ENCODE measurements around the gene CGRRF1.

DNA sequence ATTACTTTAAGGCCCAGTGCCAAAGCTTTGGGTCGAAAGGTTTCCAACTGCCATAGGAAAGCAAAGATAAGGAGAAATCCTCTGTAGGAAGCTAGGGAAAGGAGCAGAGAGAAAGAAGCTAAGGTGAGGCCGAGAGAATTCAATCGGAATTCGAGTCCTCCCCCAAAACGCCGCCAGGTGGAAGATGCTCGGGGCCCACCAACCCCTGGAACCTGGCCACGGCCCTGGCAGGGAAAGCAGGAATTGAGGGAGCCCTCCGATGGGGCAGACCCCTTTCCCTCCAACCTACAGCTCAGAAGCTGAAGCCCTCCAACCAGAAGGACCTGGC lies 21.4 kb upstream of the CGRRF1 start:
- TF ChIP-seq, protein P1, sequence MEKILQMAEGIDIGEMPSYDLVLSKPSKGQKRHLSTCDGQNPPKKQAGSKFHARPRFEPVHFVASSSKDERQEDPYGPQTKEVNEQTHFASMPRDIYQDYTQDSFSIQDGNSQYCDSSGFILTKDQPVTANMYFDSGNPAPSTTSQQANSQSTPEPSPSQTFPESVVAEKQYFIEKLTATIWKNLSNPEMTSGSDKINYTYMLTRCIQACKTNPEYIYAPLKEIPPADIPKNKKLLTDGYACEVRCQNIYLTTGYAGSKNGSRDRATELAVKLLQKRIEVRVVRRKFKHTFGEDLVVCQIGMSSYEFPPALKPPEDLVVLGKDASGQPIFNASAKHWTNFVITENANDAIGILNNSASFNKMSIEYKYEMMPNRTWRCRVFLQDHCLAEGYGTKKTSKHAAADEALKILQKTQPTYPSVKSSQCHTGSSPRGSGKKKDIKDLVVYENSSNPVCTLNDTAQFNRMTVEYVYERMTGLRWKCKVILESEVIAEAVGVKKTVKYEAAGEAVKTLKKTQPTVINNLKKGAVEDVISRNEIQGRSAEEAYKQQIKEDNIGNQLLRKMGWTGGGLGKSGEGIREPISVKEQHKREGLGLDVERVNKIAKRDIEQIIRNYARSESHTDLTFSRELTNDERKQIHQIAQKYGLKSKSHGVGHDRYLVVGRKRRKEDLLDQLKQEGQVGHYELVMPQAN (conservative IDR thresholded peaks at IDR 0.05), result no peak
- TF ChIP-seq ZSCAN29 (IDR thresholded peaks at IDR 0.05), result no peak

Measured in GM12878 (cell line).